ENCODE data around the gene ERG. TPM values are rescaled to one million over a fixed set of nuclear protein-coding genes. Genes with fewer than 3 reads are reported as not detected.
A peak's percentile ranks its signal among the peaks of the same experiment; 100 is the strongest.

The ERG gene
- total and polyA plus RNA-seq, 9 of the 15 experiments (the other 6 are each of a cell fraction or from before 2014, with no cell fraction given): 0.06 TPM; not detected in 8

- TF ChIP-seq, protein P1, sequence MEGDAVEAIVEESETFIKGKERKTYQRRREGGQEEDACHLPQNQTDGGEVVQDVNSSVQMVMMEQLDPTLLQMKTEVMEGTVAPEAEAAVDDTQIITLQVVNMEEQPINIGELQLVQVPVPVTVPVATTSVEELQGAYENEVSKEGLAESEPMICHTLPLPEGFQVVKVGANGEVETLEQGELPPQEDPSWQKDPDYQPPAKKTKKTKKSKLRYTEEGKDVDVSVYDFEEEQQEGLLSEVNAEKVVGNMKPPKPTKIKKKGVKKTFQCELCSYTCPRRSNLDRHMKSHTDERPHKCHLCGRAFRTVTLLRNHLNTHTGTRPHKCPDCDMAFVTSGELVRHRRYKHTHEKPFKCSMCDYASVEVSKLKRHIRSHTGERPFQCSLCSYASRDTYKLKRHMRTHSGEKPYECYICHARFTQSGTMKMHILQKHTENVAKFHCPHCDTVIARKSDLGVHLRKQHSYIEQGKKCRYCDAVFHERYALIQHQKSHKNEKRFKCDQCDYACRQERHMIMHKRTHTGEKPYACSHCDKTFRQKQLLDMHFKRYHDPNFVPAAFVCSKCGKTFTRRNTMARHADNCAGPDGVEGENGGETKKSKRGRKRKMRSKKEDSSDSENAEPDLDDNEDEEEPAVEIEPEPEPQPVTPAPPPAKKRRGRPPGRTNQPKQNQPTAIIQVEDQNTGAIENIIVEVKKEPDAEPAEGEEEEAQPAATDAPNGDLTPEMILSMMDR (IDR thresholded peaks at IDR 0.05 in 2 of 3, conservative IDR thresholded peaks at IDR 0.05 in 1 of 3; ENCODE audit: insufficient read depth in 2 of 3, low read depth in 1 of 3, low read length in 3 of 3): no peak
- TF ChIP-seq TEAD1 (CRISPR knock-in tag; IDR thresholded peaks at IDR 0.05): peak in 1 of 2 experiments; percentile 83; a peak in 2 of 4 replicates
- no peak for TF ChIP-seq SIRT6 (IDR thresholded peaks at IDR 0.05; ENCODE audit: low read depth, low read length)
- TF ChIP-seq, protein P2, sequence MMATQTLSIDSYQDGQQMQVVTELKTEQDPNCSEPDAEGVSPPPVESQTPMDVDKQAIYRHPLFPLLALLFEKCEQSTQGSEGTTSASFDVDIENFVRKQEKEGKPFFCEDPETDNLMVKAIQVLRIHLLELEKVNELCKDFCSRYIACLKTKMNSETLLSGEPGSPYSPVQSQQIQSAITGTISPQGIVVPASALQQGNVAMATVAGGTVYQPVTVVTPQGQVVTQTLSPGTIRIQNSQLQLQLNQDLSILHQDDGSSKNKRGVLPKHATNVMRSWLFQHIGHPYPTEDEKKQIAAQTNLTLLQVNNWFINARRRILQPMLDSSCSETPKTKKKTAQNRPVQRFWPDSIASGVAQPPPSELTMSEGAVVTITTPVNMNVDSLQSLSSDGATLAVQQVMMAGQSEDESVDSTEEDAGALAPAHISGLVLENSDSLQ (IDR thresholded peaks at IDR 0.05): peak; percentile 59
- TF ChIP-seq GATAD2B (IDR thresholded peaks at IDR 0.05; ENCODE audit: borderline replicate concordance): no peak
- TF ChIP-seq NFE2L1 (tag; IDR thresholded peaks at IDR 0.05; ENCODE audit: borderline replicate concordance, low read depth): no peak
- peak; percentile 53 for TF ChIP-seq NEUROD1 (IDR thresholded peaks at IDR 0.05; ENCODE audit: borderline replicate concordance, low read depth, low read length, partially characterized antibody)
- no peak for TF ChIP-seq ZNF551 (CRISPR knock-in tag; IDR thresholded peaks at IDR 0.05)
- no peak for TF ChIP-seq ELF1 (tag; IDR thresholded peaks at IDR 0.05)
- TF ChIP-seq ZNF3 (CRISPR knock-in tag; IDR thresholded peaks at IDR 0.05): no peak
- TF ChIP-seq, protein P3, sequence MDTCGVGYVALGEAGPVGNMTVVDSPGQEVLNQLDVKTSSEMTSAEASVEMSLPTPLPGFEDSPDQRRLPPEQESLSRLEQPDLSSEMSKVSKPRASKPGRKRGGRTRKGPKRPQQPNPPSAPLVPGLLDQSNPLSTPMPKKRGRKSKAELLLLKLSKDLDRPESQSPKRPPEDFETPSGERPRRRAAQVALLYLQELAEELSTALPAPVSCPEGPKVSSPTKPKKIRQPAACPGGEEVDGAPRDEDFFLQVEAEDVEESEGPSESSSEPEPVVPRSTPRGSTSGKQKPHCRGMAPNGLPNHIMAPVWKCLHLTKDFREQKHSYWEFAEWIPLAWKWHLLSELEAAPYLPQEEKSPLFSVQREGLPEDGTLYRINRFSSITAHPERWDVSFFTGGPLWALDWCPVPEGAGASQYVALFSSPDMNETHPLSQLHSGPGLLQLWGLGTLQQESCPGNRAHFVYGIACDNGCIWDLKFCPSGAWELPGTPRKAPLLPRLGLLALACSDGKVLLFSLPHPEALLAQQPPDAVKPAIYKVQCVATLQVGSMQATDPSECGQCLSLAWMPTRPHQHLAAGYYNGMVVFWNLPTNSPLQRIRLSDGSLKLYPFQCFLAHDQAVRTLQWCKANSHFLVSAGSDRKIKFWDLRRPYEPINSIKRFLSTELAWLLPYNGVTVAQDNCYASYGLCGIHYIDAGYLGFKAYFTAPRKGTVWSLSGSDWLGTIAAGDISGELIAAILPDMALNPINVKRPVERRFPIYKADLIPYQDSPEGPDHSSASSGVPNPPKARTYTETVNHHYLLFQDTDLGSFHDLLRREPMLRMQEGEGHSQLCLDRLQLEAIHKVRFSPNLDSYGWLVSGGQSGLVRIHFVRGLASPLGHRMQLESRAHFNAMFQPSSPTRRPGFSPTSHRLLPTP (IDR thresholded peaks at IDR 0.05; ENCODE audit: borderline replicate concordance, extremely low read depth, insufficient read length): no peak
- no peak for TF ChIP-seq PREB (CRISPR knock-in tag; IDR thresholded peaks at IDR 0.05)
- TF ChIP-seq RBFOX2 (IDR thresholded peaks at IDR 0.05; ENCODE audit: low read depth, low read length): no peak
- TF ChIP-seq, protein P4, sequence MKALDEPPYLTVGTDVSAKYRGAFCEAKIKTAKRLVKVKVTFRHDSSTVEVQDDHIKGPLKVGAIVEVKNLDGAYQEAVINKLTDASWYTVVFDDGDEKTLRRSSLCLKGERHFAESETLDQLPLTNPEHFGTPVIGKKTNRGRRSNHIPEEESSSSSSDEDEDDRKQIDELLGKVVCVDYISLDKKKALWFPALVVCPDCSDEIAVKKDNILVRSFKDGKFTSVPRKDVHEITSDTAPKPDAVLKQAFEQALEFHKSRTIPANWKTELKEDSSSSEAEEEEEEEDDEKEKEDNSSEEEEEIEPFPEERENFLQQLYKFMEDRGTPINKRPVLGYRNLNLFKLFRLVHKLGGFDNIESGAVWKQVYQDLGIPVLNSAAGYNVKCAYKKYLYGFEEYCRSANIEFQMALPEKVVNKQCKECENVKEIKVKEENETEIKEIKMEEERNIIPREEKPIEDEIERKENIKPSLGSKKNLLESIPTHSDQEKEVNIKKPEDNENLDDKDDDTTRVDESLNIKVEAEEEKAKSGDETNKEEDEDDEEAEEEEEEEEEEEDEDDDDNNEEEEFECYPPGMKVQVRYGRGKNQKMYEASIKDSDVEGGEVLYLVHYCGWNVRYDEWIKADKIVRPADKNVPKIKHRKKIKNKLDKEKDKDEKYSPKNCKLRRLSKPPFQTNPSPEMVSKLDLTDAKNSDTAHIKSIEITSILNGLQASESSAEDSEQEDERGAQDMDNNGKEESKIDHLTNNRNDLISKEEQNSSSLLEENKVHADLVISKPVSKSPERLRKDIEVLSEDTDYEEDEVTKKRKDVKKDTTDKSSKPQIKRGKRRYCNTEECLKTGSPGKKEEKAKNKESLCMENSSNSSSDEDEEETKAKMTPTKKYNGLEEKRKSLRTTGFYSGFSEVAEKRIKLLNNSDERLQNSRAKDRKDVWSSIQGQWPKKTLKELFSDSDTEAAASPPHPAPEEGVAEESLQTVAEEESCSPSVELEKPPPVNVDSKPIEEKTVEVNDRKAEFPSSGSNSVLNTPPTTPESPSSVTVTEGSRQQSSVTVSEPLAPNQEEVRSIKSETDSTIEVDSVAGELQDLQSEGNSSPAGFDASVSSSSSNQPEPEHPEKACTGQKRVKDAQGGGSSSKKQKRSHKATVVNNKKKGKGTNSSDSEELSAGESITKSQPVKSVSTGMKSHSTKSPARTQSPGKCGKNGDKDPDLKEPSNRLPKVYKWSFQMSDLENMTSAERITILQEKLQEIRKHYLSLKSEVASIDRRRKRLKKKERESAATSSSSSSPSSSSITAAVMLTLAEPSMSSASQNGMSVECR (CRISPR knock-in tag; IDR thresholded peaks at IDR 0.05): no peak
- no peak for TF ChIP-seq MTF1 (CRISPR knock-in tag; IDR thresholded peaks at IDR 0.05; ENCODE audit: borderline replicate concordance)
- no peak for TF ChIP-seq ZNF140 (CRISPR knock-in tag; IDR thresholded peaks at IDR 0.05)
Measured at GRCh38 chr21:38476385-38476784, 21.9 kb downstream of the ERG start (continued).
